ENCODE results near the gene SLC35A2.
"Not testable (repeated sequence)": the region's sequence is repeated elsewhere in the genome, so short reads cannot be mapped to it uniquely, and the experiment has no call there.

GRCh38 chrX:48886586-48886985 lies 24.9 kb downstream of the SLC35A2 start:
- TF ChIP-seq CTCF (IDR thresholded peaks at IDR 0.05; ENCODE audit: low read length); EZH2 (IDR thresholded peaks at IDR 0.05; ENCODE audit: borderline replicate concordance, low read length): not testable (repeated sequence)
